ENCODE data around the gene TOGARAM1.

- TF ChIP-seq, protein P1, sequence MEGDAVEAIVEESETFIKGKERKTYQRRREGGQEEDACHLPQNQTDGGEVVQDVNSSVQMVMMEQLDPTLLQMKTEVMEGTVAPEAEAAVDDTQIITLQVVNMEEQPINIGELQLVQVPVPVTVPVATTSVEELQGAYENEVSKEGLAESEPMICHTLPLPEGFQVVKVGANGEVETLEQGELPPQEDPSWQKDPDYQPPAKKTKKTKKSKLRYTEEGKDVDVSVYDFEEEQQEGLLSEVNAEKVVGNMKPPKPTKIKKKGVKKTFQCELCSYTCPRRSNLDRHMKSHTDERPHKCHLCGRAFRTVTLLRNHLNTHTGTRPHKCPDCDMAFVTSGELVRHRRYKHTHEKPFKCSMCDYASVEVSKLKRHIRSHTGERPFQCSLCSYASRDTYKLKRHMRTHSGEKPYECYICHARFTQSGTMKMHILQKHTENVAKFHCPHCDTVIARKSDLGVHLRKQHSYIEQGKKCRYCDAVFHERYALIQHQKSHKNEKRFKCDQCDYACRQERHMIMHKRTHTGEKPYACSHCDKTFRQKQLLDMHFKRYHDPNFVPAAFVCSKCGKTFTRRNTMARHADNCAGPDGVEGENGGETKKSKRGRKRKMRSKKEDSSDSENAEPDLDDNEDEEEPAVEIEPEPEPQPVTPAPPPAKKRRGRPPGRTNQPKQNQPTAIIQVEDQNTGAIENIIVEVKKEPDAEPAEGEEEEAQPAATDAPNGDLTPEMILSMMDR (IDR thresholded peaks at IDR 0.05; ENCODE audit: low read length) = no peak
- TF ChIP-seq EZH2 (IDR thresholded peaks at IDR 0.05; ENCODE audit: borderline replicate concordance, low read length) = no peak
Observed at GRCh38 chr14:45091710-45092109, 129.7 kb downstream of the TOGARAM1 start.

All from OCI-LY1 (cell line).